Glutamatergic neuron (in vitro differentiated cells): Measurements from ENCODE around the gene LCN2. TPM values are rescaled to one million over a fixed set of nuclear protein-coding genes. Genes with fewer than 3 reads are reported as not detected.

Experiments
- DNase-seq: peaks from one replicate; pipeline ENCODE4 v3.0.0; 2022
- H3K27ac Mint-ChIP-seq: one replicate; pipeline ENCODE4 v1.8.0; 2020; ENCODE audit warnings: mild to moderate bottlenecking, mixed read lengths, inconsistent platforms; ENCODE audit not compliant: unreplicated experiment
- H3K27me3 Mint-ChIP-seq: one replicate; pipeline ENCODE4 v1.8.0; 2020; ENCODE audit warnings: mild to moderate bottlenecking, moderate library complexity, mixed read lengths, inconsistent platforms; ENCODE audit not compliant: unreplicated experiment
- H3K36me3 Mint-ChIP-seq: one replicate; pipeline ENCODE4 v1.8.0; 2020; ENCODE audit warnings: mild to moderate bottlenecking, mixed read lengths, inconsistent platforms; ENCODE audit not compliant: unreplicated experiment
- H3K4me1 Mint-ChIP-seq: one replicate; pipeline ENCODE4 v1.8.0; 2020; ENCODE audit warnings: mild to moderate bottlenecking, low read depth, mixed read lengths, inconsistent platforms; ENCODE audit not compliant: unreplicated experiment
- H3K4me3 Mint-ChIP-seq: one replicate; pipeline ENCODE4 v1.8.0; 2020; ENCODE audit warnings: mild to moderate bottlenecking, mixed read lengths, inconsistent platforms; ENCODE audit not compliant: unreplicated experiment
- H3K9me3 Mint-ChIP-seq: one replicate; pipeline ENCODE4 v1.8.0; 2020; ENCODE audit warnings: mild to moderate bottlenecking, moderate library complexity, mixed read lengths, inconsistent platforms; ENCODE audit not compliant: unreplicated experiment
- total RNA-seq: library from RNA; stranded (reverse); fragmentation: NEBNext Ultra II Directional; extraction: Animal tissue kit (Norgen Biotek cat#: 25700); gene quantifications from one replicate; pipeline ENCODE4 v1.2.1, GENCODE V29; 2021; ENCODE audit not compliant: unreplicated experiment
- TF ChIP-seq, protein P1 (sequence below): fragments of 200-600 bp; sonication (generic); IDR thresholded peaks from one replicate; pipeline ENCODE4 v1.5.0; 2021; ENCODE audit not compliant: partially characterized antibody, unreplicated experiment

LCN2 gene
- total RNA-seq, 1 donor from 2014 or later, result not detected

- Mint-ChIP-seq H3K36me3 (no peaks in the 10 kb centered on the region), H3K27ac (no peak overlapping the region), H3K9me3 (peaks cover 3% of the 10 kb centered on the region), H3K4me1 (peaks cover 7% of the 10 kb centered on the region), H3K4me3 (no peak overlapping the region), H3K27me3 (peaks cover 3% of the 10 kb centered on the region)
- DNase-seq, result no peak
- TF ChIP-seq, protein P1, sequence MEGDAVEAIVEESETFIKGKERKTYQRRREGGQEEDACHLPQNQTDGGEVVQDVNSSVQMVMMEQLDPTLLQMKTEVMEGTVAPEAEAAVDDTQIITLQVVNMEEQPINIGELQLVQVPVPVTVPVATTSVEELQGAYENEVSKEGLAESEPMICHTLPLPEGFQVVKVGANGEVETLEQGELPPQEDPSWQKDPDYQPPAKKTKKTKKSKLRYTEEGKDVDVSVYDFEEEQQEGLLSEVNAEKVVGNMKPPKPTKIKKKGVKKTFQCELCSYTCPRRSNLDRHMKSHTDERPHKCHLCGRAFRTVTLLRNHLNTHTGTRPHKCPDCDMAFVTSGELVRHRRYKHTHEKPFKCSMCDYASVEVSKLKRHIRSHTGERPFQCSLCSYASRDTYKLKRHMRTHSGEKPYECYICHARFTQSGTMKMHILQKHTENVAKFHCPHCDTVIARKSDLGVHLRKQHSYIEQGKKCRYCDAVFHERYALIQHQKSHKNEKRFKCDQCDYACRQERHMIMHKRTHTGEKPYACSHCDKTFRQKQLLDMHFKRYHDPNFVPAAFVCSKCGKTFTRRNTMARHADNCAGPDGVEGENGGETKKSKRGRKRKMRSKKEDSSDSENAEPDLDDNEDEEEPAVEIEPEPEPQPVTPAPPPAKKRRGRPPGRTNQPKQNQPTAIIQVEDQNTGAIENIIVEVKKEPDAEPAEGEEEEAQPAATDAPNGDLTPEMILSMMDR, result no peak
Observed at GRCh38 chr9:128116104-128117083, 32.9 kb upstream of the LCN2 start.

- TF ChIP-seq, protein P1, result peak; percentile 100
- H3K36me3 Mint-ChIP-seq, result no peaks in the 10 kb centered on the region
- peaks cover 5% of the 10 kb centered on the region for H3K9me3 Mint-ChIP-seq
- H3K27me3 Mint-ChIP-seq, result peaks cover 3% of the 10 kb centered on the region
- H3K27ac Mint-ChIP-seq, result peak overlapping the region; percentile 64
- peaks cover 7% of the 10 kb centered on the region for H3K4me1 Mint-ChIP-seq
- H3K4me3 Mint-ChIP-seq, result no peak overlapping the region
- peak; percentile 98 for DNase-seq
Observed at GRCh38 chr9:128117613-128118471, 31.4 kb upstream of the LCN2 start.

GRCh38 chr9:128118472-128118857 is 30.8 kb upstream of the LCN2 start:
- H3K9me3 Mint-ChIP-seq, result peaks cover 5% of the 10 kb centered on the region
- peak overlapping the region; percentile 64 for H3K27ac Mint-ChIP-seq
- H3K4me1 Mint-ChIP-seq, result peaks cover 7% of the 10 kb centered on the region
- H3K36me3 Mint-ChIP-seq, result no peaks in the 10 kb centered on the region
- DNase-seq, result peak; percentile 3
- H3K4me3 Mint-ChIP-seq, result no peak overlapping the region
- TF ChIP-seq, protein P1, result no peak
- H3K27me3 Mint-ChIP-seq, result peaks cover 3% of the 10 kb centered on the region

DNA sequence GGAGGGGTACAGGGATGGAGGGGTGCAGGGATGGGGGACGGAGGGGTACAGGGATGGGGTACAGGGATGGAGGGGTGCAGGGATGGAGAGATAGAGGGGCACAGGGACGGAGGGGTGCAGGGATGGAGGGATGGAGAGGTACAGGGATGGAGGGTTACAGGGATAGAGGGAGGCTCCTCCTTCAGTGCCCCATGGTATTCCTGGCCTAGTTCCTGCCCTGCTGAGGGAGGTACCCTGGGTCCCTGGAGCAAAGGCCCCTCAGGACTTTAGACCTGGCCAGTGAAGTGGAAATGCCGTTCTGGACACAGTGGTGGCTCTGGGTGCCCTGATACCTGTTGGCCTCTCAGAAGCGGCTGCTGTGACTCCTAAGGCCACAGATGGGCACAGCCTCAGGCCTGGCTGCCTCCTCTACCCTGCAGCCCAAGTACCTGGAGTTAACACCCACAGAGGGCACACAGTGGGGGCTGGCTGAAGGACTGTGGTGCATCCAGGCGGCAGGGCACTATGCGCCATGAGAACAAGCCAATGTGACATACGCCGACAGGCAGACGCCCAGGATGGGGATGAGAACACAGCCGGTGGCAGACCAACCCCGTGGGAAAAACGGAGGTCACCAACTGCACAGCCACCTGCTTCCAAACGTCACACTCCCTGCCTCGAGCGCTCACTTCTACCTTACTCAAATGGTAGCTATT is 30.1 kb upstream of the LCN2 start:
- DNase-seq, result peak; percentile 45
- TF ChIP-seq, protein P1, result no peak
- peaks cover 5% of the 10 kb centered on the region for H3K9me3 Mint-ChIP-seq
- H3K27ac Mint-ChIP-seq, result no peak overlapping the region
- H3K4me1 Mint-ChIP-seq, result peaks cover 7% of the 10 kb centered on the region
- H3K4me3 Mint-ChIP-seq, result no peak overlapping the region
- no peaks in the 10 kb centered on the region for H3K36me3 Mint-ChIP-seq
- peaks cover 3% of the 10 kb centered on the region for H3K27me3 Mint-ChIP-seq
